Endothelial cell (in vitro differentiated cells): ENCODE results near the gene CAMKMT. TPM values are rescaled to one million over a fixed set of nuclear protein-coding genes. Genes with fewer than 3 reads are reported as not detected.

Experiments used
- DNase-seq: peaks from one replicate; pipeline ENCODE4 v3.0.0; 2021; ENCODE audit warnings: low spot score
- H3K27ac Mint-ChIP-seq: one replicate; pipeline ENCODE4 v1.8.0; 2021; ENCODE audit warnings: mixed read lengths, inconsistent platforms; ENCODE audit not compliant: unreplicated experiment
- H3K27me3 Mint-ChIP-seq: one replicate; pipeline ENCODE4 v1.8.0; 2021; ENCODE audit warnings: mild to moderate bottlenecking, moderate library complexity, mixed read lengths, inconsistent platforms; ENCODE audit not compliant: unreplicated experiment
- H3K36me3 Mint-ChIP-seq: one replicate; pipeline ENCODE4 v1.8.0; 2021; ENCODE audit warnings: mild to moderate bottlenecking, low read depth, mixed read lengths, inconsistent platforms; ENCODE audit not compliant: unreplicated experiment
- H3K4me1 Mint-ChIP-seq: one replicate; pipeline ENCODE4 v1.8.0; 2021; ENCODE audit warnings: mild to moderate bottlenecking, mixed read lengths, inconsistent platforms; ENCODE audit not compliant: unreplicated experiment
- H3K4me3 Mint-ChIP-seq: one replicate; pipeline ENCODE4 v1.8.0; 2021; ENCODE audit warnings: mild to moderate bottlenecking, mixed read lengths, inconsistent platforms; ENCODE audit not compliant: unreplicated experiment
- H3K9me3 Mint-ChIP-seq: one replicate; pipeline ENCODE4 v1.8.0; 2021; ENCODE audit warnings: mixed read lengths, inconsistent platforms; ENCODE audit not compliant: unreplicated experiment
- CTCF ChIP-seq: fragments of 200-600 bp; sonication (generic); IDR thresholded peaks from one replicate; pipeline ENCODE4 v1.5.0; 2021; ENCODE audit warnings: antibody characterized with exemption; ENCODE audit not compliant: unreplicated experiment
- total RNA-seq: library from RNA; stranded (reverse); fragmentation: NEBNext Ultra II Directional; extraction: Animal tissue kit (Norgen Biotek cat#: 25700); gene quantifications from one replicate; pipeline ENCODE4 v1.2.1, GENCODE V29; 2021; ENCODE audit not compliant: unreplicated experiment

Gene CAMKMT
- total RNA-seq, 1 donor from 2014 or later, result 8.4 TPM

- DNase-seq, result no peak
- no peak overlapping the region for H3K27ac Mint-ChIP-seq
Measured at GRCh38 chr2:44689516-44689915, 327.8 kb downstream of the CAMKMT start.

GRCh38 chr2:44691174-44691785 lies 329.5 kb downstream of the CAMKMT start:
- Mint-ChIP-seq H3K27ac (no peak overlapping the region), H3K27me3 (no peaks in the 10 kb centered on the region), H3K4me1 (no peaks in the 10 kb centered on the region), H3K4me3 (no peak overlapping the region), H3K9me3 (no peaks in the 10 kb centered on the region), H3K36me3 (no peaks in the 10 kb centered on the region)
- no peak for TF ChIP-seq CTCF
- no peak for DNase-seq

More at GRCh38 chr2:44689516-44689915, 327.8 kb downstream of the CAMKMT start:
- Mint-ChIP-seq H3K9me3 (no peaks in the 10 kb centered on the region), H3K4me1 (no peaks in the 10 kb centered on the region), H3K27me3 (no peaks in the 10 kb centered on the region), H3K4me3 (no peak overlapping the region), H3K36me3 (no peaks in the 10 kb centered on the region)
- no peak for TF ChIP-seq CTCF

GRCh38 chr2:44692821-44693220 lies 331.1 kb downstream of the CAMKMT start:
- no peak for DNase-seq
- Mint-ChIP-seq H3K4me3 (no peak overlapping the region), H3K27ac (no peak overlapping the region), H3K36me3 (no peaks in the 10 kb centered on the region), H3K9me3 (no peaks in the 10 kb centered on the region), H3K4me1 (no peaks in the 10 kb centered on the region), H3K27me3 (no peaks in the 10 kb centered on the region)
- no peak for TF ChIP-seq CTCF

GRCh38 chr2:44700824-44701223 lies 339.1 kb downstream of the CAMKMT start:
- Mint-ChIP-seq H3K27me3 (no peaks in the 10 kb centered on the region), H3K4me1 (no peaks in the 10 kb centered on the region), H3K36me3 (no peaks in the 10 kb centered on the region), H3K9me3 (no peaks in the 10 kb centered on the region), H3K4me3 (no peak overlapping the region), H3K27ac (no peak overlapping the region)
- no peak for TF ChIP-seq CTCF
- no peak for DNase-seq

- no peak for DNase-seq
- no peak for TF ChIP-seq CTCF
- no peaks in the 10 kb centered on the region for H3K9me3 Mint-ChIP-seq
- peaks cover 10% of the 10 kb centered on the region for H3K4me1 Mint-ChIP-seq
- H3K4me3 Mint-ChIP-seq, result no peak overlapping the region
- no peaks in the 10 kb centered on the region for H3K36me3 Mint-ChIP-seq
- no peaks in the 10 kb centered on the region for H3K27me3 Mint-ChIP-seq
- H3K27ac Mint-ChIP-seq, result no peak overlapping the region
Measured at GRCh38 chr2:44705356-44705755, 343.6 kb downstream of the CAMKMT start.
